Stimulated activated CD8-positive, alpha-beta memory T cell treated with anti-CD3 and anti-CD28 coated beads, Interleukin-7, amount 100 ng/mL, for 4 hours (primary cell): Measurements from ENCODE around the gene ITFG2.
A peak's percentile ranks its signal among the peaks of the same experiment; 100 is the strongest.

Experiments
- DNase-seq, 2 donors: peaks; one replicate each; pipeline ENCODE4 v3.0.0-alpha.2; 2020; ENCODE audit warnings: low read depth in 2 of 2

ITFG2 gene

DNA sequence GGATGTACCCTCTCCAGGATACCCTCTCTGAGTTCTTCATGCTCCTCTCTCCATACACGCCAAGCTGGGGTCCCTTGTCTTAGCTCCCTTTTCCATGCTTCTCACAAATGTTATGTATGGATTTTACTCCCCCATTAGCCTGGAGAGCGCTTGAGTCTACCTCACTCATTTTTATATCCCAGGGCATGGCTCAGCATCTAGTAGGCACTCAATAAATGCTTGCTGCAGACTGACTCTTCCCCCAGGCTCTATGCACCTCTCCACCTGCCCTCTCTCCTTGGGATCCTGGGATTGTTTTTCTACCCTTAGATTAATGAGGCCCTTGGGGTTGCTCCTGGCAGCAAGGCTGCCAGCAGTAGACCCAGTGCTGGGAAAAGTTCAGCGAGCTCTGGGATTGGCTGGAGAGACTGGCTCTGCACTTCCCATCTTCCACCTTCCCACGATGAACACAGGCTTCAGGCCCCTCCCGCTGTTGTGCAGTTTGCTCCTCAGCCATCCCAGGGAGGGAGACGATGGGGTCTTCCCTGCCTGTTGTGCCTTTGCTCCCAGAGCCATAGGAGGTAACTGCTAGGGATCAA lies 20.2 kb downstream of the ITFG2 start:
- no peak for DNase-seq

- DNase-seq = no peak
Observed at GRCh38 chr12:2833327-2833726, 20.9 kb downstream of the ITFG2 start.

DNA sequence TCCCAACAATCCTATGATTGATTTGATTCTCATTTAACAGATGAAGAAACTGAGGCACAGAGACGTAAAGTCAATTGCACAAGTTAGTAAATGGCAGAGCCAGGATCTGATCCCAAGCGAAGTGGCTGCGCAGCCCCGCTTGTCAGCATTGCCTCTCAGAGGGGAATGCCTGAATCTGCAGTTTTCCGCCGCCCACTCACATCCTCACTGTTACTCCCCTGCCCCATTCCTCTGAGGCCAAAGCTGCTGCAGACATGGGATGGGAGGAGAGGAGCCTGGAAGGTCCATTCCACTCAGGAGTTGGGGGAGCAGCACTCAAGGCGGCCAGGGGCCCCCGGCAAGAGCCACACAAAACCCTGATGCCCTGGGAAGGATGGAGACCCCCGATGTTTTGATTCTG lies 21.3 kb downstream of the ITFG2 start:
- no peak for DNase-seq

DNA sequence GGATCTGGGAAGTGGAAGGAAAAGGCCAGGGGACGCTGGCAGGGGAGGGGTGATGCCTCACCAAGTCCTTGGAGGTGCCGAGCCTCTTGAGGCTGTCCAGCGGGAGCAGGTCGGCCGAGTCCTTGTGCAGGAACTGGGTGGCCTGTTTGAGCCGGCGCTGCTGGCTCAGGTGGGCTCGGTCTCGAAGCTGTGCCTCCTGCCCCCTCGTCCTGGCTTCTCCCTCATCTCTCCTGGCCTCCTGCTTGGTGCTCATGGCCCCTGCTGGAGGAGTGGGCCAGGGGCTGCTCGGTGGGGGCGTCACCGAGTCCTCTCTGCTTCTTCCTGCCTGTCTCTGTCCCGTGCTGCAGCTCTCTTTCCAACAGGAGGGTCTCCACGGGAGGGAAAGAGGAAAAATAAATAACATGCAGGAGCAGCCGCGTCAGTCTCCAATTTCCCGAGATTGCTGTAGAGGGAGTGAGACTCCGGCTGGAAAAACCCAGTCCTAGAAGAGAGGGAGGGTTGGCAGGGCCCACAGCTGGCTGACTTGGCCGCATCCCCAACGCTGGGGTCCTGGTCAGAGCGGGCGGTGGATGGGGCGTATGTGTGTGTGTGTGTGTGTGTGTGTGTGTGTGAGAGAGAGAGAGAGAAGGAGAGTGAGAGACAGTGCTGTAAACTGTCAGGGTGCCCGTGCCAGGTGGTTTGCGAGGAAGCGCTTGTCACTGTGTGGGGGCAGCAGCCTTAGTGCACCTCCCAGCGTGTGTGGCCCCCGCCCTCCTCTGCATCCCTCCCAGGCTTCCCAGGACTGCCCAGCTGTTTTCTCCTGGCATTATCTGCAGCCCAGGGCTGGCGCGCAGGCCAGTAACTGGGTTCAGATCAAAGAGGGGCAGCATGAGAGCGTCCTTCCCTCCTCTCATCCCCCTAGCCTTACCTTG lies 22.4 kb downstream of the ITFG2 start, which contains the start of gene NRIP2:
TSS of gene NRIP2 (minus strand) at position 455 of the 911 bp plus-strand sequence. CDS start at position 403, 52 bp downstream.
- no peak for DNase-seq

GRCh38 chr12:2835691-2836403 lies 23.4 kb downstream of the ITFG2 start:
- DNase-seq = no peak

DNA sequence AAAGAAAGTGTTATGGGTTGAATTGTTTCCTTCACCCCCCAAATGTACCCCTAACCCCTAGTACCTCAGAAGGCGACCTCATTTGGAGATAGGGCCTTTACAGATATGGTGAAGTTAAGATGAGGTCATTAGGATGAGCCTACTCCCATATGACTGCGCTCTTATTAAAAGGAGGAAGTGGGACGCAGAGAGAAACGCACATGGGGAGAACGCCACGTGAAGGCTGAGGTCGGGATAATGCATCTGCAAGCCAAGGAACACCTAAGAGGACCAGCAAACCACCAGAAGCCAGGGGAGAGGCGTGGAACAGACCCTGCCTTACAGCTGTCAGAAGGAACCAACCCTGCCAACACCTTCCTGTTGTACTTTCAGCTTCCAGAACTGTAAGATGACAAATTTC lies 24.1 kb downstream of the ITFG2 start:
- DNase-seq = no peak

- DNase-seq = no peak
Observed at GRCh38 chr12:2841056-2841650, 28.7 kb downstream of the ITFG2 start.

- DNase-seq = no peak
Observed at GRCh38 chr12:2842948-2843347, 30.5 kb downstream of the ITFG2 start.

DNA sequence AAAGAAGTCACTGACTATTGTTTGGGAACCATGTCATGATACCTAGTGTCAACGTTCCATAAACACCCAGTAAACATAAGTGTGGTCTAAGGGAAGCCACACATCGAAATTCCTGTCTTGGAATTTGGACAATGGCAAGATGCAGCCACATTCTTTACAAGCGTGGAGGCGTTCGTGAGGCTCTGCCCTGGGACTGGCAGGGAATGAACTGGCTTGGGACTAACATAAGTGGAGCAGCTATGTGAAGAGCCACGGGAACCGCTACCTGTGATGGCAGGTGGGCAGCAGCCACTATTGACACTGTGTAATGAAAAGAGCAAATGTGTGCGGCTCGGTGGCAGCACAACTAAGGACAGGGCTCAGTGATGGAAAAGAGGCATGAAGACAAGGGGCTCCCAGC lies 32.3 kb downstream of the ITFG2 start:
- DNase-seq = no peak

DNA sequence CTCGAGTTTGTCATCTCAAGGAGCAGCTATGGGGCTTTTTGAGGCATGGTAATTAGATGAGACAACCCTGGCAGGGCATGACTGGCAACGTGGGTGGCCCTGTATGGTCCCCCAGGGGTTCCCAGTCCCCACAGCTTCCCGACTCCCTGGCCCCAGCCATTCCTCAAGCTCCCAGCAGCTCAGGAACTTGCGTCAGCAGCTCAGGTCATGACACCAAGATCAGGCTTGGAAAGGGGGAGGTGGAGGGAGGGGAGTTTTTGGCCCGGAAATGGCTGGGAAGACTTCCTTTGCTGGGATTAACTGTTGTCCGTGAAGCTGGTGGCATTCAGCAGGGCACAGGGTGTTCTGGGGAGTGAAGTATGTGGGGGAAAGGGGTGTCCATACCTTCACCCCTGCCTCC lies 32.8 kb downstream of the ITFG2 start:
- no peak for DNase-seq

DNA sequence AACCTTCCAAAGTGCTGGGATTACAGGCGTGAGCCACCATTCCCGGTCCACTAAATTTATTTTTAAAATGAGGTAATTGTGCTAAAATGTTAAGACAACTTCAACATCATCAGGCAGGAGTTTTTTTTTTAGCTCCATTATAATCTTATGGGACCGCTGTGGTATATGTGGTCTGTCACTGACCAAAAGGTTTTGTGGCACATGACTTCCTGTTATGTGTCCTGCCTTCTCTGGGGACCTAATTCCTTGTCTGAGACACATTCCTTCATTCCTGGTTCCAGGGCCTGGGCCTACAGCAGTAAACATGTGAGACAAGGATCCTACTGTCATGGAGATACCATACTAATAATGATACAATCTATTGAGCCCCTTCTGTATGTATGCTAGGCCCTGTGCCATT lies 39.5 kb downstream of the ITFG2 start:
- DNase-seq = no peak

DNA sequence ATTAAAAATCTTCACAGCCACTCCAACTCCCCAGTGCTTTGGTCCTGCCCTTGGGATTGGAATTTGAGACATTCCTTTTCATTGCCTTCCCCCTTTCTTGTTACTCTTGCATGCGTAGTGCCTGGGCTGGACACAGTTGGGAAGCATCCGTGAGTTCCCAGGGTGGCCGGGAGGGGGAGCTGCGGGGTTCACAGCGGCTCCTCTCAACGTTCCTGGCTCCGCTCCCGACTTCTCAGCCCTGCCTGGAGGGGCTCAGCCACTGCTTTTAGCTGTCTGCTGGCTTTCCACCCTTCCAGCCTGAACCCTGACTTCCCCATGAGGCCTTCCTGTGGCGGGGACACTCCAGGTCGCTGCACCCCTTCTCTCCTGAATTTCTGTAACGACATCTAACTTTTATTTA lies 41.2 kb downstream of the ITFG2 start:
- DNase-seq = peak in 1 of 2 donors; percentile 19

DNA sequence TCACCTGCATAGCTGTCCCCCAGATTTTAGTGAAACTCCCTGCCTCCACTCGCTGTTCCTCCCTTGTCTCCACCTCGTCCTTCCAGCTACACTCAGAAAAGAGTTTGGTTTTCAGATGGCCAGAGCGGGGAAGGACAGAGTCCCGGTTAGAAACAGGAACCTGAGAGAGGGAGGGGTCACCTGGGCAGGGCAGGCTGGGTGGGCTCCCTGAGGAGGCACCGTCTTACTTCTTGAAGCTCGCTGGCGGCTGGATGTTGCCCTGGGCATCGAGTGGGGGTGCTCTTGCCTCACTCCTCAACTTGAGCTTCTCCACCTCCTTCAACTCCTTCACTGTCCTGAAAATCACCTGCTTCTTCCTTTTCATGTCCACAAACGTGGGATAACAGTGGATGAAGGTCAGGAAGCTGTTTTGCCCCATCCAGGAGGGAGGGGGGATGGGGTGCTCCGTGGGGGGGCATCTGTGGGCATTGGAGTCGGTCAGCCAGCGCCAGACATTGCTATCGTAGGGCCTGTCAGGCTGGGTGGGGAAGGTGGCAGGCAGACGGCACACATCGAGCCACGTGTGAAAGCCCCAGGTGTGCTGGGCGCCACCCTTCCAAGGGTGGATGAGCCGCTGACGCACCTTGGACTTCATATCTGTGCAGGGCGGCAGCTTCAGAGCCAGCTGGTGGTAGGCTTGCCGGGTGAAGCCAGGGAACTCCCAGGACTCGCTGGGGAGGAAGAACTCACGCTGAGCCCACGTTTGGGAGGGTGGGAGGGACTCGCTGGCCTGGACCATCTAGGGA lies 42.4 kb downstream of the ITFG2 start:
- no peak for DNase-seq

DNA sequence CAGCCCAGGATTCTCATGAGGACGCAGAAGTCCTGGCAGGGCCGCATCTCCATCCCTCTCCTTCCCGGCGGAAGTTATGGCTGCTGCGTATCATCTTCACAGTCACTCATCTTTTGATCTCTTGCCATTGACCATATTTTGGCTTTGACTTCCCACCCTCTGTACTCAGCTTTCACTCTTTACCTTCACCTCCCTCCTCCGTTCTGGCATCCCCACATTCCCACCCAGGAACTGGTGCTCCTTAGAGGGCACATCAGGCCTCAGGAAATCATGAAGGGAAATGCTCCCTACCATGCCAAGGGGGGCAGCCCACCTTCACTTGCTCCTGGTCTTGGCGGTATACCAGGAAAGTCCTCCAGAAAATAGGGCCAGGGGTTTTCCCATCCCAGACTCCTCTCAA lies 43.1 kb downstream of the ITFG2 start:
- no peak for DNase-seq

GRCh38 chr12:2856051-2856450 lies 43.6 kb downstream of the ITFG2 start:
- no peak for DNase-seq

DNA sequence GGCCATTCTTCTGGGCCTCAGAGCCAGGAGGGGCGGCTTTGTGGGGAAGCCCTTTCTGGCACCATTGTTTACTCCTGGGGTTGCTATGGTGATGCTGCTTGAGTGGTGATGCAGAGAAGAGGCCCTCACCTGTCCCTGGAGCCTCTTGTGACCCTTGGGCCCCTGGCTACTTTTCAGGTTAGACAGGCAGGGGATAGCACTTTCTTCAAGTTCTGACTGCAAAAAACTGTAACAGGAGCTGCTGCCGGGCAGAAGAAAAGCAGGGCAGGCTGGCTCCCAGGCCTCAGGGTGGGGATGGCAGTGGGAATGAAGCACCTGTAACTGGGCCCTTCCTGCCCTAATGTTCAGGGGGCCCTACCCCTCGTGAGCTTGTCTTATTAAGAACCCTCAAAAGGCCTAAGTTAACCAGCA lies 44.6 kb downstream of the ITFG2 start, which contains the start of gene TEX52:
TSS of gene TEX52 (minus strand) at position 19 of the 411 bp plus-strand sequence. CDS start at position 6, 13 bp downstream.
- DNase-seq = no peak

DNA sequence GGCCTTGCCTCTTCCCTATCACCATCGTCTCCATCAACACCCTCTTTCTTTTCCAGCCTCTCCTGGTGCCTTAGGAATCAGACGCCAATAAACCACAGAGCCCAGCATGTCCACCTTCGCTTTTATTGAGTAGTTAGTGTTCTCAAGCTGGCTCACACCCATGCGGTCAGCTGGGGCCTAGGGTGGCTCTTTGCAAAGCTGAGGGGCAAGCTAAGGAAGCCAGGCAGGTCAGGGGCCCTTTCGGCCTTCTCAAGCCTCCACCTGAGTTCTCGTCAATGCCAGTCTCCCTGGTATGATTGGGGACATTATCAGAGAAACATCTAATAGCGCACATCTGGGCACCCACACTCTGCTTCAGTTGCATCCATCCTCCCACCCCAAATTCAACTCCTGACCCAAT lies 45.1 kb downstream of the ITFG2 start:
- no peak for DNase-seq

GRCh38 chr12:2858334-2858733 lies 45.9 kb downstream of the ITFG2 start:
- no peak for DNase-seq

- DNase-seq = no peak
Observed at GRCh38 chr12:2858944-2859421, 46.5 kb downstream of the ITFG2 start.

DNA sequence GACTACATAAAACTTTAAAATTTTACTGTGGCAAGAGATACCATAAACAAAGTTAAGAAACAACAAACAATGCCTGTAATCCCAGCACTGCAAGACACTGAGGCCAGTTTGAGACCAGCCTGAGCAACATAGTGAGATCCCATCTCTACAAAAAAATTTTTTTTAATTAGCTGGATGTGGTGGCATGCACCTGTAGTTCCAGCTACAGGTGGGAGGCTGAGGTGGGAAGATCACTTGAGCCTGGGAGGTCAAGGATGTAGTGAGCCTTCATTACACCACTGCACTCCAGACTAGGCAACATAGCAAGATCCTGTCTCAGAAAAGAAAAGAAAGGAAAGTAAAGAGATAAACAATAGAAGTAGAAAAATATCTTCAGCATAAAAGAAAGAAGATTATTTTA lies 47.7 kb downstream of the ITFG2 start:
- DNase-seq = no peak

DNA sequence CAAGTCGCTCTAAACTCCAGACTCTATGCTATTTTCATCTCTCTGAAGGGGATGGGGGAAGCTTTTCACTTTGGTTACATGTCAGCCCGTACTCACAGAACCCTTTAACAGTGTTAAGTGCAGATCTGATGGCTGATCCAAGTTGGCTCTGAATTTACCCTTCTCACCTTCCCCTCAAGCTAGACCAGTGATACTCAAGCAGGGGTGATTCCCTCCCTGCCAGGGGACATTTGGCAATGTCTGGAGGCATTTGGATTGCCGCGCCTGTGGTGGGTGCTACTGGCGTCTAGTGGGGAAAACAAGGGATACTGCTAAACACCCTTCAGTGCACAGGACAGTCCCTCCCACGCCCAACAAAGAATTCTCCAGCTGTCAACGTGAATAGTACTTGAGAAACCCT lies 50.4 kb downstream of the ITFG2 start:
- no peak for DNase-seq
